ACHN (cell line): ENCODE results near the gene CTNND2.

ENCODE experiments used
- DNase-seq: peaks from one replicate; pipeline ENCODE4 v3.0.0-alpha.2; 2015
- in situ Hi-C: cut with HindIII; loops from 2 replicates; pipeline ENCODE4 v1.10.0; 2017; ENCODE audit warnings: low sequenced_read_pairs, low pct_ligation_motif_present, low pct_unique_long_range_greater_than_20kb

CTNND2 gene

DNA sequence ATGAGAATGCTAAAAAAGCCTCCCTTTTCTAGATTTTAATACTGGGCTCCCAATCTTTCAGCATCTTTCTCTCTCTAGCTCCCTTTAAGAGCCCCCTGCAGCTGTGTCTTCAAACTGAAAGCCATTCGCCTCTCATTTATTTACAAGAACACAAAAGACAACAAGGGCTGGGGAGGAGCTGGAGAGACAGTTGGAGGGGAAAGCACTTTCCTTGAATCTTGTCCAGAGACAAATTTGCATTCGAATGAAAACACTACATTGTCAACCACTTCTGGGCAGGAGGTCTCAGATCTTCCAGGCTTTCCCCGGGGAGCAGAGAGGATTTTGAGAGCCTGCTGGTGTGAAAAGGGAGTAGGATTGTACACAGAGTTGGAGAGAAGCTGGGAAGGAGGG lies 518.3 kb downstream of the CTNND2 start:
- no peak for DNase-seq
- in situ Hi-C loops = no loop called here

DNA sequence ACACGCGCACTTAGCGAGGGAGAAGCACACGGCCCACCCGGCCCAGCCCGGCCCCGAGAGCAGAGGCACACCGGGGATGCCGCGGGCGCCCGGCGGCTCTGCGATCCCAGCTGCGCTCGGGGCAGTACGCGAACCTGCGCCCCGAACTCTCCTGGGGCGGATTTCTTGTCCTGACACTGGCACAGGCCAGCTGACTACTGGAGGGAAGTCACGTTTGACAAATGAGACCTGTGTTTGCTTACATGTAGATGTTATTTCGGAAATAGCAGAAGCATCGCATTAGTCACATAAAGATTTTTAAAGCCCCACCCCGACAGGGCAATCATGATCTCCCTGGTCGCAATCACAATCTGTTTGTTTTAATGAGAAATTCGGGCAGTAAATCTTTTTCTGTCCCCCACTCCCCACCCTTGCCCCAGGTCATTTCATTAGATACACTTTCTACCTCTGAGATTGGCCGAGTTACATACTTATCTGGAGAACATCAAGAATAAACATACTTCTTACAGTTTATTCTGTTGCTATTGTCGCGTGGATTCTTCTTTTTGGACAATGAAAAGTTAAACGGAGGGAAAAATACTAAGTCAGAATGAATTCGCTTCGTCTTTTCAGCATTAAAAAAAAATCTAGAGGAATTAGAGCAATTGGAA lies 518.9 kb downstream of the CTNND2 start:
- DNase-seq = no peak
- in situ Hi-C loops = no loop called here

DNA sequence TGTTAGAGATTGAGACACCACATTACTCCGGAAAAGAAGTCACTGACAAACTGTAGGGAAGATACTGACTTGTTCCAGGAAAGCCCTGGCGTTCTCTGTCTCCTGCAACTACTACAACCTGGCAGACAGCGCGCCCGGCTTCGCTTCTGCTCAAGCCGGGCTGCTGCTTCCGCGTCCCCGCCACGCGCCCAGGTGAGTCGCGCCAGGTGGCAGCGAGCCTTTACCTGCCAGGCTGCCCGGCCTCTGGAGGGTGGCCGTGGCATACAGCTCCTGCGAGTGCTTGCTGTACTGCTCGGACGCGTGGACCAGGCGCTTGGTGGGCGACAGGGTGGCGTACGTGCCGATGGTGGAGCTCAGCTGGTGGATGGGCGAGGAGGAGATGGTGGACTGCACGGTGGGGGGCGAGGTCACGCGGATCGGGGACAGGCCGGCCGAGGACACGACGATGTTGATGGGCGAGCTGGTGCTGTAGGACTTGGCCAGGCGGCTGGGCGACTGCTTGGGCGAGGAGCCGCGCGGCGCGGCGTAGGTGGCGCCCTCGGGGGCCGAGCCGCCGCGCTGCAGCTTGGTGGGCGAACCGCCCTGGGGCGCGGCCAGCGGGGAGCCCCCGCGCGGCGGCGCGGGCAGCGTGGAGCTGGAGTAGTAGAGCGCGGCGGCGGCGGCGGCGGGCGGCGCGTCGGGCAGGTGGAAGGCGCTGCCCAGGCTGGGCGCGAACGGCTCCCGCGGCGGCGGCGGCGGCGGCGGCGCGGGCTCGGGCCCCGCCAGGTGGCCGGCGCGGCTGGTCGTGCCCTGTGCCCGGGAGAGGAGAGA lies 519.6 kb downstream of the CTNND2 start:
- no peak for DNase-seq

DNA sequence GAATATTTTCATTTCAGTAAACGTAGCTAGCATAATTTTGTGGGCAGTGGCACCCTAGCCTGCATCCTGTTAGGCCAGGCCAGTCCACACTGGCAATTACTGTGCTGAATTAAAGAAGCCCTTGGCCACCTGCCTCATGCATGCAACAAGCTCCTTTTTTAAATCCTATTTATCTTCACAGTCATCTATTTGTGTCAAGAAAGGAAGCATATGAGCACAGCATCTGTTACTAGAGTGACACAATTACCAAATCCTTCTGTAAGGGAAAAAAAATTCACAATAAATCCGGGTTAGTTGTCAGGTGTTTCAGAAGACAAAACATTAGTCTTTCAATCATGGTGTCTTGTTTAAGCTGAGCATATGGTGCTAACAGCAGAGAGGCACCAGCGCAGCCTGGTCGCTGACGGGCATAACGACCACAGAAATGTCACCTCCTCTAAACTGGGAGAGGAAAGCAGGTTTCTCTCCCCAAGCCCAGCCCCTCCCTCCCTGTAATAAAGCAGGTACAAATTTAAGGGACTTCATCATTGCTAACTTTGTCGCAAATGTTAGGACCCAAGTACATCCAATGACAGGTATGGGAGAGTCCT lies 520.6 kb downstream of the CTNND2 start:
- DNase-seq = no peak
- in situ Hi-C loops = no loop called here

More for the DNA sequence above, 519.6 kb downstream of the CTNND2 start:
- in situ Hi-C loops = no loop called here

DNA sequence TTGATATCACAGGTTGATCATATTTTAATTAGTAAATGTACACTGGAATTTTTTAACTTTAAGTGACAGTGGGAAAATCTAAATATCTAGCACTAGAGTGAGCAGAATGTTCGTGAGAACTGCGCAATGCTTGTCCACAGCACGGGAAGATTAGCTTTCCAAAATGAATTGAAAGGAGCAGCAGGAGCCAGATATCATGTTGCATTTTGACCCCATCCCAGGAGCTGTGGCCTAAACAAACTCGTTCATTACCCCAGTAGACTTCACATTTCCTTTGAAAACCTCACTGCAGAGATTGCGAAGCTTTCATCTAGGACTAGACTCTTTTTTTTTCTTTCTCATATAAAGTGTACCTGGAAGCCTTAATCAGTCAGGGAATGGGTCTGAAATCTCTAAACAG lies 525.8 kb downstream of the CTNND2 start:
- in situ Hi-C loops = no loop called here

DNA sequence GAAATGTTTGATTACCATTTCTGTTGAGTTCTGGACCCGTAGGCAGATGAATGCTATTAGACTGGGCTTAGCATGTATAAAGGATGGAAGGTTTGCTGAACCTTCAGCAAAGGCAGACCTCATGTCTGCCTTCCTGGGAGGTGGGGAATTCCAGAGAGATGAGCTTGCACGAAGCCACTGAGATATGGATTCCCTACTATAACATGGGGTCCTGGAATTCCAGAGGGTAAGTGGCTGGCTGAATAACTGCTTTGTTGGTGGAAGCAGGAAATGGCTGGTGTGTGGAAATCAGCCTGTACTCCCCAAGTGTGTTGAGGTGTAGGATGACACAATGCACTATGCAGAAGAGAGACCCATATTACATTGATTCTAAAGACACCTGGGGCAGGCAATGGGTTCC lies 526.4 kb downstream of the CTNND2 start:
- in situ Hi-C loops = no loop called here
- no peak for DNase-seq

More for the DNA sequence above, 525.8 kb downstream of the CTNND2 start:
- no peak for DNase-seq

DNA sequence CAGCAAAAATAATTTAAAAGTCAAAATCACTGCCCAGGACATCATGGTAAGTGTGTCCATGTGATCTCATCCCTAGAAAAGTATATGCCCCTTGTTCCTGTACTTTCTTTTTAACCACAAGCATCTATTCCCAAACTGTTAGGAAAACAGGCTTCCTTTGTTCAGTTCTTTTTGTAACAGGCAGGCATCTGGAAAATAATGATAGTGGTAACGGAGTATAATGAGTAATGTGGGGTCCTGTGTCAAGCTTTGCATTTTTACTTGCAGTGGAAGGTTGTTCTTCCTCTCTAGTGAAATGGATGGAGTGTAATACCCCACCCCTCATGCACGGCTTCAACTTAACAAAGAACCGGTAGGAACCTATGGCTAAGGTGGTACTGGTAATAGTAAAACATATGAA lies 532.1 kb downstream of the CTNND2 start:
- in situ Hi-C loops = no loop called here

DNA sequence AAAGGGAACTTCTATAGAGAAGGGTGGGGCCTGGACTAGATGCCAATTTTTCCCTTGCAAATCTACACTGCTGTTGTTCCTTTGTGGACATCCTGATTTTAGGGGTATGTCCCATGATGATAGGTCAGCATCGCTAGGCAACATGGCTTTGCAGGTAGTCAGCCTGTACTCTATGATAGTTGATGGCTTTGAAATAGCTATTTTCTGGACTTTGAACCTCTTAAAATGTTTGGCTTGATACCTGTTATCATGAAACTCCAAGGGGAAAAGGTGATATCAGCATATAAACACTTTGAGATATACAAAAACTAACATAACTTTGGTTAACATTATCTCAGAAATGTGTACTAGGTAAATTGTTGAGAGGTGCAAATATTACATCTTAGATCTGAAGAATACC lies 533.2 kb downstream of the CTNND2 start:
- in situ Hi-C loops = no loop called here
- DNase-seq = no peak

More for the DNA sequence above, 532.1 kb downstream of the CTNND2 start:
- no peak for DNase-seq

DNA sequence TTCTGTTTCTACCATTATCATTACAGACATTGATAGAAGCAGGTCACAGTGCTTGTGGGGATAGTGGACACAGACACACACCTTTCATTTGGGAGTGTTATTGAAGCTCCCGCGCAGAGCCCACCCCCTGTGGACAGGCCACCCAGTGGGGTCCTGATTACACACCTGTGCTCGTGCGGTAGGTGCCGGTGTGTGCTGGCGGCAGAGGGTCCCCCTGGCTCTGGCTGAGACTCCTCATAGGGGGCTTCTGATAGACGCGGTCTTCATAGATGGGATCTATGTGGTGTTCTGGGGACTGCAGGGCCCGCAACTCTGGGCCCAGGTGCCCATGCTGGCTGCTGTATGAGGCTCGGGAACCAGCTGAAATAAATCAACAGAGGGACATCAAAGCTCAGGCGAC lies 539.7 kb downstream of the CTNND2 start:
- in situ Hi-C loops = no loop called here
- DNase-seq = no peak

DNA sequence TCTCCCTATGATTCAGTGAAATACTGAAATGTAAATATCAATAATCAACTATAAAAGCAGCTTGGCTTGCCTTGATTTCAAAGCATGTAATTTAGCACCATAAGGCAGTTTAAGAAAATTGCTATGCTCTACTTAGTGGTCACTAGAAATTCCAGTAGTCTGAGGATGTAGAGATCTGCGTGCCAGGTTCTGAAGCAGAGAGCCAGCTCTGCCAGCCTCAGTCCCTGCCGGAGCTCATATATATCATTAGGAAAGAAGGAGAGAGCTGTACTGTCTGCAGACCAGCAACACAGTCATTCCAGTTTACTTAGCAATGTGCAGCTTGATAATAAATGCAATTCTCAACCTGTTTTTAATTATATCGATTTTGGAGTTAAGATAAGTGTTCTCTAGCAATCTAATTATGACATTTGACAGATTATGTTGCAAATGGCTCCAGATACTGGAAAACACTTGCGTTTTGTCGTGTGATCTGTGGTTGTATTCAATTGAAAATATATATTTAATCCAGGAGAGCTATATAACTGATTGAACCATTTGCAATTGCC lies 540.5 kb downstream of the CTNND2 start:
- no peak for DNase-seq
- in situ Hi-C loops = no loop called here

DNA sequence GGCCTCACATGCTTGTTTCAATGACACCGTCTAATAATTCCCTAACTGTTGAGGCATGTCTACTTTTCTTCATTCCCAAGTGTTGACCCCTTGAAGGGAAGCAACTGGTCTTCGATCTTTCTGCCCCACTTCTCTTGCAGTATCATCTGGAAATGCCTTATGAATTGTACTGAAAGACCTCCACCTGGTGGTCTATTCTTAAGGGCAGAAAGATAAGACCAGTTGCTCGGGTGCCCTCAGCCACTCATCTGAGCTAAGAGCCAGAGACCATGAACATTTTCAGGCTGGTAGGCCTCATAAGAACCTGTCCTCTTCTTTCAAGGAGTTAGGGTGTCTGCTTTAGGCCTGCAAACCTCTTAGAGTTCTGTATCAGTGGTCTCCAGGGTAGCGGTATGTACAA lies 542.5 kb downstream of the CTNND2 start:
- DNase-seq = no peak
- in situ Hi-C loops = no loop called here

DNA sequence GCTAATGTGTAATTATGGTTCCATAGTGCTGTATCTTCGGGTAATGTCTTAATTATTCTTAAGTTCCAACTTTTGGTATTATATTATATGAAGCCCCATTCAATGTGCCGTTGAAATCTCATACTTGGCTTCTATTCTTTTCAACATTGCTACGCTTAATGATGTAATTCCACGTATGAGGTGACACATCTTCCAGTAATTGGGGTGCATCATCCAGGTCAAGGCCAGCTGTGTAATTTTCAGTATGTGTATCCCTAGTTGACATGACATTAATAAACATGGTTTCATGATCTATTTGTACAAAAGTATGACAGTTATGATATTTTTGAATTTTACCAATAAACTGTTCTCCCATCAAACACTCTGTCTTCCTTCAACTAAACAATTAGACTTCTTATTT lies 546.3 kb downstream of the CTNND2 start:
- in situ Hi-C loops = no loop called here
- no peak for DNase-seq

DNA sequence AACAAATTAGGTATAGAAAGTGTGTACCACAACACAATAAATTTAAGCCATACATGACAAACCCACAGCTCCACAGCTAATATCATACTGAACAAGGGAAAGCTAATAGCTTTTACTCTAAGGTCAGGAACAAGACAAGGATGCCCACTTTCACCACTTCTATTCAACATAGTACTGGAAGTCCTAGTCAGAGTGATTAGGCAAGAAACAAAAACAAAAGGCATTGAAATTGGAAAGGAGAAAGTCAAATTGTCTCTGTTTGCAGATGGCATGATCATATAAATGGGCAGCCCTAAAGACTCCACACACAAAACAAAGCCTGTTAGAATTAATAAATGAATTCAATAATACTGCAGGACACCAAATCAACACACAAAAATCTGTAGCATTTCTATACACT lies 548.8 kb downstream of the CTNND2 start:
- DNase-seq = no peak
- in situ Hi-C loops = no loop called here

DNA sequence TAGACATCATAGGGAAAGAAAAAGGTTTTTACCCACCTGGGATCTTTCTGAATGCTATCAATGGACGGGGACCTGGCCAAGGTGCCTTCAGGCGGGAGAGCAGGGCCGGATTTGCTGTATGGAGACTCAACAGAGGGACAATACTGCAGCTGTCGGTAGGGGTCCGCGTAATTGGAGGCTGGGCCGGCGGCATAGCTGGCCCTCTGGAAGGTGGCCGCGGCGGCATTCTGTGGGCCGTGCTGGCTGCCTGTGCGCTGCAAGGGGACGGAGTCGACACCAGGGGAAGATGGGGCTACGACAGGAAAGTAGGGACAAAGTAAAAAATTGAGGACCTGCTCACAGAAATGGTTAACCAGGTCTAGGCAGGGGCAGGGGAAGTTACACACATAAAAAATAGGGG lies 557.9 kb downstream of the CTNND2 start:
- no peak for DNase-seq

DNA sequence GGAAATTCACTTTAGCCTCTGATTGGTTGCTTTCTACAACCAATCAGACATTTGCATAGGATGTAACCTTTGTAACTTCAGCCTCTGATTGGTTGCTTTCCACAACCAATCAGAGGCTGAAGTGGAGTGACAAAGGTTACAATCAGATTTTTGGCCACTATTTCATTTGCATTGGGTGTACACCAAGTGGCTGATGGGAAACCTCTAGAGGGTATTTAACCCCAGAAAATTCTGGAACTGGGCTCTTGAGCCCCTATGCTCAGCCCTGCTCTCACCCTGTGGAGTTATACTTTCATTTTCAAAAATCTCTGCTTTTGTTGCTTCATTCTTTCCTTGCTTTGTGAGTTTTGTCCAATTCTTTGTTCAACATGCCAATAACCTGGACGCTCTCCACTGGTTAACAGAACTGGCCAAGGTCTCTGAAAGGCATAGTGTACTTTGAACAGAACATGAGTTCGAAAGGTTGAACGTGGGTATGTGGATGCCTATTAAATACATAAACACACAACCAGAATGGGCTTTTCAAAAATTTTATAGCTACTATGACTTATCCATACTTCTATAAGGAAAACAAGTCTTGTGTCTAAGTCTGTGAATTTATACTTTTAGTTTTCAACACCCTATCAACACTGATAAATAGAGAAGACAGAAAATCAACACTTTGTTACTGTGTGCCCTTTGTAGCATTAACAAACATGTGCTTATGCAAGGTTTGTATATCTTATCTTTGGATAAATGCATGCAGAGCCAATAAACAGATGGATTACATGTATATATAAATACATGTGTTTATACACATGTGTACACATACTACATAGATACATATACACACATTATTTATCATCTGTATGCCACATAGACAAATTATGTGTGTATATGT lies 568.1 kb downstream of the CTNND2 start:
- DNase-seq = no peak
- in situ Hi-C loops = no loop called here

More for the DNA sequence above, 557.9 kb downstream of the CTNND2 start:
- in situ Hi-C loops = no loop called here

DNA sequence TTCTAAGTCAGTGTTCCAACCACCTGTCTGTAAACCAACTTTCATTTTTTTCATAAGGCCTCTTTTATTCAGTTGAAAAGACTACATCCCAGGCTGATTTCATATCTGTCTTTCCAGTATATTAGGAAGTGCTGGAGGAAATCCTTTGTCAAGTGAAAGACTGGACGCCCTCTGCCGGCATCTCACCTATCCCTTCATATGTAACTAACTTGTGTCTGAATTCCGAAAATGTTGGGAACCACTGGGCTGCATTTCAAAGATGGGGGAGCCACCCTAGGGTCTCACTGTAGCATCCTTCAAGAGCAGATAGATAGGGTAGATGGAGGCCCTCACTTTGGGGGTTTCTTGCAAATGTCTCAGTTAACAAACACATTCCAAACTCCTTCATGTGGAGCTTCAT lies 569.8 kb downstream of the CTNND2 start:
- DNase-seq = no peak
- in situ Hi-C loops = no loop called here

DNA sequence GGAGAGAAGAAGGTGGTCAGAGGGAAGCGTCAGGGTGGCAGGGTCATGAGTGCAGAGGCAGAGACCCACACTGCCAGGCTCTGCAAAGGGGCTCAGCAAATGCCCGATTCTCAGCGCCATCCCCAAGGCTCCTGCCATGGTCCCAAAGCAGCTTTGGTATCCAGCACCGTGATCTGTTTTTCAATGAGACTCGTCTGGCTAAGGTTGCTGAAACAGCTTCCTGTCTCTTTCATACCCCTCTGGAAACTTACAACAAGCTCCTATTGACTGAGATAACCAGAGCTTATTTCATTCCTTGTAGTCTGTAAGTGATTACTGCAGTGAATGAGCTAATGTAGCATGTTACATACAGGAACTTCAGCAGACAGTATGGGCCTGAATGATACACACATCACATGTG lies 574.6 kb downstream of the CTNND2 start:
- DNase-seq = no peak
- in situ Hi-C loops = no loop called here

DNA sequence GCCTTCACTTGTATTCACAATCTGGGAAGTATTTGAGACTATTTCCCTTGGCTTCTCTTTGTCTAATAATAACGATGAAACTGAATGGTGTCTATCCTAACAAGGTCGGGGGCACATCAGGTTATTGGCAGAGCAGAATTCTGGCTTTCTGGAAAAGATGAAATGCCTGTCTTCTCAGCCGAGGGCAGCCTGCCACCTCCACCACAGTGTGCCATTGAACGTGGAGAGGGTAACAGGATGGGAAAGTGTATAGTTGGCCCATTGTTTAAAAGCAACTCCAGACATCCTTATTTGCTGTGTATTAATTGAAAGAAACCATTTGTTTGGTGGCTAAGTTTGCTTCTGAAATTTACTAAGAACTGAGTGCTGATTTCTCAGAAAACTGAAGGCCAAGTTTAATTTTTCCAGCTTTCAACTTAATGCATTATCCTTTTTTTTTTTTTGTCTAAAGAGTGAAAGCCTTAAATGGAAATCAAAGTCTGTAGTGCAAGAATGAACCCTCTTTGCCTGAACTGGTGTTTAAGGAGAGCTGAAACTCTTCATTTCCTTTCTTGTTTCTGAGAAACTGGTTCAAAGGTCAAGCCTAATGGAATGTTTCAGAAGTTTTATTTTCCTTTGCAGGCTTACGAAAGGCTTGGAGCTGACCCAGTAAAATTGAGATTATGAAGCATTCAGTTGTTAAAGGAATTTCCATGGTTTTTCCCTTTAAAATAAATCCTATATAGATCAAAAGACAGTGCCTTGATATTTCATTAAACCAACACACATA lies 579.5 kb downstream of the CTNND2 start:
- DNase-seq = no peak
- in situ Hi-C loops = no loop called here
